Glomerular visceral epithelial cell (primary cell): ENCODE results near the gene PGA3.
"Not testable (repeated sequence)": the region's sequence is repeated elsewhere in the genome, so short reads cannot be mapped to it uniquely, and the experiment has no call there.

Experiments used
- DNase-seq: peaks from one replicate; pipeline ENCODE4 v3.0.0-alpha.2; 2016; ENCODE audit errors: extremely low spot score

PGA3 gene

GRCh38 chr11:61202950-61203746, at the start of gene PGA3:
TSS of gene PGA3 (plus strand) at chr11:61203515. CDS start at chr11:61203565, 50 bp downstream.
- DNase-seq, result not testable (repeated sequence)

GRCh38 chr11:61153593-61154095, 49.7 kb upstream of the PGA3 start:
- DNase-seq, result no peak

- no peak for DNase-seq
Observed at GRCh38 chr11:61154528-61154927, 48.8 kb upstream of the PGA3 start.

- DNase-seq, result no peak
Observed at GRCh38 chr11:61155312-61155711, 48.0 kb upstream of the PGA3 start.

GRCh38 chr11:61155741-61156140, 47.6 kb upstream of the PGA3 start:
- no peak for DNase-seq

GRCh38 chr11:61157743-61158142, 45.6 kb upstream of the PGA3 start:
- DNase-seq, result no peak

GRCh38 chr11:61158691-61159381, 44.5 kb upstream of the PGA3 start:
- DNase-seq, result peak; percentile 69

GRCh38 chr11:61160487-61161189, 42.7 kb upstream of the PGA3 start:
- DNase-seq, result no peak

- peak; percentile 93 for DNase-seq
Observed at GRCh38 chr11:61161190-61162091, 41.9 kb upstream of the PGA3 start, which contains the start of gene VPS37C. TSS of gene VPS37C (minus strand) at chr11:61161426. CDS start at chr11:61138829, 22,597 bp downstream.

GRCh38 chr11:61162092-61162941, 41.0 kb upstream of the PGA3 start:
- DNase-seq, result peak; percentile 27

- DNase-seq, result no peak
Observed at GRCh38 chr11:61163021-61163420, 40.3 kb upstream of the PGA3 start.

GRCh38 chr11:61163714-61164605, 39.4 kb upstream of the PGA3 start:
- DNase-seq, result no peak

GRCh38 chr11:61164606-61165424, 38.5 kb upstream of the PGA3 start:
- DNase-seq, result no peak

GRCh38 chr11:61165785-61166184, 37.5 kb upstream of the PGA3 start:
- not testable (repeated sequence) for DNase-seq

GRCh38 chr11:61166331-61166730, 37.0 kb upstream of the PGA3 start:
- DNase-seq, result not testable (repeated sequence)

- no peak for DNase-seq
Observed at GRCh38 chr11:61168042-61168688, 35.1 kb upstream of the PGA3 start.

GRCh38 chr11:61168800-61169199, 34.5 kb upstream of the PGA3 start:
- no peak for DNase-seq

GRCh38 chr11:61170566-61170965, 32.7 kb upstream of the PGA3 start:
- DNase-seq, result no peak
